HepG2 (cell line): ENCODE measurements around the gene EXOSC6. TPM values are rescaled to one million over a fixed set of nuclear protein-coding genes. Genes with fewer than 3 reads are reported as not detected.

Experiments used
- ARNT2 ChIP-seq: sonication (generic); formaldehyde crosslinking; IDR thresholded peaks from 2 replicates; pipeline ENCODE4 v1.8.0; 2022; ENCODE audit warnings: mild to moderate bottlenecking, low read depth, missing genetic modification reagents, moderate library complexity
- ATAD3A ChIP-seq: sonication (generic); formaldehyde crosslinking; IDR thresholded peaks from 2 replicates; pipeline ENCODE4 v1.4.0; 2020; ENCODE audit warnings: missing genetic modification reagents
- DMTF1 ChIP-seq: sonication (generic); formaldehyde crosslinking; IDR thresholded peaks from 2 replicates; pipeline ENCODE4 v1.4.0; 2020; ENCODE audit warnings: mild to moderate bottlenecking, missing genetic modification reagents
- GMEB1 ChIP-seq: sonication (generic); formaldehyde crosslinking; IDR thresholded peaks from 2 replicates; pipeline ENCODE4 v1.5.1; 2020; ENCODE audit warnings: missing genetic modification reagents, mild to moderate bottlenecking, borderline replicate concordance
- HNF4A ChIP-seq: sonication (generic); formaldehyde crosslinking; IDR thresholded peaks from 2 replicates; pipeline ENCODE4 v1.4.0; 2020; ENCODE audit warnings: missing genetic modification reagents
- REXO4 ChIP-seq: sonication (generic); formaldehyde crosslinking; IDR thresholded peaks from 2 replicates; pipeline ENCODE4 v1.8.0; 2022; ENCODE audit warnings: missing genetic modification reagents, mild to moderate bottlenecking, borderline replicate concordance
- YEATS4 ChIP-seq: sonication (generic); formaldehyde crosslinking; IDR thresholded peaks from 2 replicates; pipeline ENCODE4 v1.4.0; 2020; ENCODE audit warnings: missing genetic modification reagents, borderline replicate concordance
- ZGPAT ChIP-seq: IDR thresholded peaks from 2 replicates; pipeline ENCODE4 v1.6.1; 2016; ENCODE audit warnings: mild to moderate bottlenecking
- ZNF10 ChIP-seq: sonication (generic); formaldehyde crosslinking; IDR thresholded peaks from 2 replicates; pipeline ENCODE4 v1.4.0; 2020; ENCODE audit warnings: mild to moderate bottlenecking, low read depth, missing genetic modification reagents, borderline replicate concordance
- ZNF160 ChIP-seq: sonication (generic); formaldehyde crosslinking; IDR thresholded peaks from 2 replicates; pipeline ENCODE4 v1.8.0; 2022; ENCODE audit warnings: mild to moderate bottlenecking, inconsistent platforms, missing genetic modification reagents
- ZNF512 ChIP-seq: sonication (generic); formaldehyde crosslinking; IDR thresholded peaks from 2 replicates; pipeline ENCODE4 v1.4.0; 2020; ENCODE audit warnings: mild to moderate bottlenecking, missing genetic modification reagents
- ZNF550 ChIP-seq: sonication (generic); formaldehyde crosslinking; IDR thresholded peaks from 2 replicates; pipeline ENCODE4 v1.4.0; 2020; ENCODE audit warnings: mild to moderate bottlenecking, missing genetic modification reagents, borderline replicate concordance
- ZNF614 ChIP-seq: IDR thresholded peaks from 2 replicates; pipeline ENCODE4 v1.6.1; 2018; ENCODE audit warnings: missing biosample characterization, missing genetic modification reagents, inconsistent platforms, borderline replicate concordance
- ZNF629 ChIP-seq: sonication (generic); formaldehyde crosslinking; conservative IDR thresholded peaks from 2 replicates; pipeline ENCODE4 v1.5.0; 2020; ENCODE audit warnings: missing genetic modification reagents
- ZNF687 ChIP-seq: sonication (generic); formaldehyde crosslinking; IDR thresholded peaks from 2 replicates; pipeline ENCODE4 v1.5.1; 2020; ENCODE audit warnings: mild to moderate bottlenecking, missing genetic modification reagents, moderate library complexity
- ZNF709 ChIP-seq: sonication (generic); formaldehyde crosslinking; IDR thresholded peaks from 2 replicates; pipeline ENCODE4 v1.5.0; 2020; ENCODE audit warnings: mild to moderate bottlenecking, missing genetic modification reagents
- ZNF746 ChIP-seq: sonication (generic); formaldehyde crosslinking; IDR thresholded peaks from 2 replicates; pipeline ENCODE4 v1.8.0; 2022; ENCODE audit warnings: mild to moderate bottlenecking, missing genetic modification reagents
- polyA plus RNA-seq, 8 experiments: library from polyadenylated mRNA; depleted of rRNA in 3 of 8; stranded (reverse) in 7 of 8; unstranded in 1 of 8; fragments of >200 nt; fragmentation: Illumina TruSeq in 4 of 8; extraction: Trizol in 4 of 8; gene quantifications; 2 replicates each; pipeline versions ENCODE4 v1.2.1 to v1.2.3, GENCODE V29; 2011 to 2016; ENCODE audit warnings: low read depth in 4 of 8, missing spikeins in 1 of 8, mixed read lengths in 1 of 8; ENCODE audit not compliant: insufficient read depth in 1 of 8
- total RNA-seq, 5 experiments: library from RNA; depleted of rRNA; stranded (reverse); fragments of >200 nt; fragmentation: Illumina TruSeq; extraction: Trizol; gene quantifications; 2 replicates each; pipeline ENCODE4 v1.2.3, GENCODE V29; 2016; ENCODE audit warnings: low read depth in 1 of 5

EXOSC6 gene
- total and polyA plus RNA-seq, 2 of the 13 experiments (the other 11 are each of a cell fraction or from before 2014, with no cell fraction given), result 13.1 to 39.9 TPM

- TF ChIP-seq GMEB1 (CRISPR knock-in tag), result peak; percentile 93
- TF ChIP-seq ZNF550 (CRISPR knock-in tag), result no peak
- TF ChIP-seq DMTF1 (CRISPR knock-in tag), result 0 out of 2 replicates have a peak, but pooled peaks have one; percentile 40
- peak; percentile 93 for TF ChIP-seq ZGPAT (CRISPR knock-in tag)
- TF ChIP-seq ZNF709 (CRISPR knock-in tag), result peak; percentile 96
- TF ChIP-seq ARNT2 (CRISPR knock-in tag), result peak; percentile 99
- TF ChIP-seq ZNF614 (CRISPR knock-in tag), result peak; percentile 97
- no peak; the same call in 1 of the 2 replicates for TF ChIP-seq ZNF512
- no peak for TF ChIP-seq ZNF746 (CRISPR knock-in tag)
- TF ChIP-seq HNF4A (CRISPR knock-in tag), result no peak
- peak; percentile 86 for TF ChIP-seq ZNF687 (CRISPR knock-in tag)
- TF ChIP-seq YEATS4, result no peak; the same call in 1 of the 2 replicates
- peak; percentile 97 for TF ChIP-seq REXO4
- TF ChIP-seq ZNF160 (CRISPR knock-in tag), result peak; percentile 93
- no peak for TF ChIP-seq ZNF10 (CRISPR knock-in tag)
- no peak; the same call in 1 of the 2 replicates for TF ChIP-seq ZNF629 (CRISPR knock-in tag)
- 0 out of 2 replicates have a peak, but pooled peaks have one; percentile 35 for TF ChIP-seq ATAD3A (CRISPR knock-in tag)
Measured at GRCh38 chr16:70251629-70252354, at the start of gene EXOSC6 (continued).
